NCI-H2171 (cell line): Measurements from ENCODE around the gene DENND1A.
"Not testable (repeated sequence)": the region's sequence is repeated elsewhere in the genome, so short reads cannot be mapped to it uniquely, and the experiment has no call there.

Source experiments
- DNase-seq: peaks from one replicate; lab custom pipeline; 2025; lab: John Stamatoyannopoulos, UW

Gene DENND1A

GRCh38 chr9:123771690-123772089 is 158.2 kb downstream of the DENND1A start:
- DNase-seq, result no peak

GRCh38 chr9:123769719-123770118 is 160.2 kb downstream of the DENND1A start:
- DNase-seq, result peak; percentile 81

GRCh38 chr9:123763910-123764588 is 165.9 kb downstream of the DENND1A start:
- no peak for DNase-seq

GRCh38 chr9:123761905-123762605 is 167.9 kb downstream of the DENND1A start:
- DNase-seq, result no peak

GRCh38 chr9:123757960-123758359 is 172.0 kb downstream of the DENND1A start:
- DNase-seq, result no peak

- no peak for DNase-seq
Observed at GRCh38 chr9:123757547-123757946, 172.4 kb downstream of the DENND1A start.

GRCh38 chr9:123756484-123757106 is 173.3 kb downstream of the DENND1A start:
- DNase-seq, result no peak

- no peak for DNase-seq
Observed at GRCh38 chr9:123753669-123754258, 176.2 kb downstream of the DENND1A start.

GRCh38 chr9:123753016-123753415 is 176.9 kb downstream of the DENND1A start:
- no peak for DNase-seq

- DNase-seq, result no peak
Observed at GRCh38 chr9:123749580-123750202, 180.2 kb downstream of the DENND1A start.

GRCh38 chr9:123746765-123747164 is 183.2 kb downstream of the DENND1A start:
- no peak for DNase-seq

- no peak for DNase-seq
Observed at GRCh38 chr9:123745933-123746332, 184.0 kb downstream of the DENND1A start.

- no peak for DNase-seq
Observed at GRCh38 chr9:123745451-123745850, 184.5 kb downstream of the DENND1A start.

- no peak for DNase-seq
Observed at GRCh38 chr9:123743737-123744136, 186.2 kb downstream of the DENND1A start.

GRCh38 chr9:123742009-123742767 is 187.7 kb downstream of the DENND1A start:
- DNase-seq, result no peak

- no peak for DNase-seq
Observed at GRCh38 chr9:123741214-123741613, 188.7 kb downstream of the DENND1A start.

GRCh38 chr9:123739902-123740301 is 190.0 kb downstream of the DENND1A start:
- DNase-seq, result no peak

GRCh38 chr9:123739387-123739786 is 190.5 kb downstream of the DENND1A start:
- DNase-seq, result no peak

- no peak for DNase-seq
Observed at GRCh38 chr9:123738648-123739047, 191.3 kb downstream of the DENND1A start.

GRCh38 chr9:123735376-123735775 is 194.6 kb downstream of the DENND1A start:
- DNase-seq, result no peak

GRCh38 chr9:123728571-123728970 is 201.4 kb downstream of the DENND1A start:
- DNase-seq, result not testable (repeated sequence)

GRCh38 chr9:123727332-123727731 is 202.6 kb downstream of the DENND1A start:
- no peak for DNase-seq
